Measurements from ENCODE around the gene MTA3. TPM values are rescaled to one million over a fixed set of nuclear protein-coding genes. Genes with fewer than 3 reads are reported as not detected.
"Not testable (repeated sequence)": the region's sequence is repeated elsewhere in the genome, so short reads cannot be mapped to it uniquely, and the experiment has no call there.

The MTA3 gene
- total RNA-seq, 1 experiment from 2014 or later: 24.0 TPM

- DNase-seq (ENCODE audit: low read depth): no peak
Observed at GRCh38 chr2:42566837-42567321, 1.6 kb upstream of the MTA3 start.

- no peak for DNase-seq (ENCODE audit: low read depth)
Observed at GRCh38 chr2:42567364-42567763, 1.1 kb upstream of the MTA3 start.

GRCh38 chr2:42567806-42568400, 529 bp upstream of the MTA3 start:
- no peak for DNase-seq (ENCODE audit: low read depth)

- peak; percentile 18 for DNase-seq (ENCODE audit: low read depth)
Observed at GRCh38 chr2:42569116-42569711, 782 bp downstream of the MTA3 start.

GRCh38 chr2:42569883-42570282, 1.5 kb downstream of the MTA3 start:
- DNase-seq (ENCODE audit: low read depth): no peak

GRCh38 chr2:42572297-42573081, 4.1 kb downstream of the MTA3 start:
- DNase-seq (ENCODE audit: low read depth): no peak

GRCh38 chr2:42573256-42573655, 4.8 kb downstream of the MTA3 start:
- no peak for DNase-seq (ENCODE audit: low read depth)

- DNase-seq (ENCODE audit: low read depth): no peak
Observed at GRCh38 chr2:42575458-42576064, 7.1 kb downstream of the MTA3 start.

- DNase-seq (ENCODE audit: low read depth): no peak
Observed at GRCh38 chr2:42578621-42579020, 10.2 kb downstream of the MTA3 start.

- no peak for DNase-seq (ENCODE audit: low read depth)
Observed at GRCh38 chr2:42581257-42581656, 12.8 kb downstream of the MTA3 start.

GRCh38 chr2:42584628-42585027, 16.2 kb downstream of the MTA3 start:
- DNase-seq (ENCODE audit: low read depth): not testable (repeated sequence)

GRCh38 chr2:42585779-42586178, 17.3 kb downstream of the MTA3 start:
- no peak for DNase-seq (ENCODE audit: low read depth)

- no peak for DNase-seq (ENCODE audit: low read depth)
Observed at GRCh38 chr2:42587526-42588117, 19.2 kb downstream of the MTA3 start.

- no peak for DNase-seq (ENCODE audit: low read depth)
Observed at GRCh38 chr2:42588121-42588520, 19.7 kb downstream of the MTA3 start.

GRCh38 chr2:42590176-42590575, 21.7 kb downstream of the MTA3 start:
- DNase-seq (ENCODE audit: low read depth): no peak

- no peak for DNase-seq (ENCODE audit: low read depth)
Observed at GRCh38 chr2:42593282-42593681, 24.9 kb downstream of the MTA3 start.

GRCh38 chr2:42598656-42599055, 30.2 kb downstream of the MTA3 start:
- DNase-seq (ENCODE audit: low read depth): no peak

GRCh38 chr2:42601076-42601475, 32.6 kb downstream of the MTA3 start:
- no peak for DNase-seq (ENCODE audit: low read depth)

GRCh38 chr2:42602218-42602875, 33.9 kb downstream of the MTA3 start:
- no peak for DNase-seq (ENCODE audit: low read depth)

- DNase-seq (ENCODE audit: low read depth): no peak
Observed at GRCh38 chr2:42602876-42603219, 34.4 kb downstream of the MTA3 start.

GRCh38 chr2:42604341-42604867, 36.0 kb downstream of the MTA3 start:
- DNase-seq (ENCODE audit: low read depth): not testable (repeated sequence)
